ENCODE results near the gene CGREF1.

CGREF1 gene

GRCh38 chr2:27109083-27109482 lies 9.8 kb downstream of the CGREF1 start:
- no peak for DNase-seq

- DNase-seq: no peak
Measured at GRCh38 chr2:27108221-27108620, 10.7 kb downstream of the CGREF1 start.

- DNase-seq: no peak
Measured at GRCh38 chr2:27105981-27106380, 12.9 kb downstream of the CGREF1 start.

GRCh38 chr2:27102329-27102728 lies 16.6 kb downstream of the CGREF1 start:
- DNase-seq: no peak

GRCh38 chr2:27100036-27100435 lies 18.9 kb downstream of the CGREF1 start:
- DNase-seq: no peak

GRCh38 chr2:27099334-27099955 lies 19.5 kb downstream of the CGREF1 start:
- no peak for DNase-seq

GRCh38 chr2:27097341-27097740 lies 21.6 kb downstream of the CGREF1 start:
- no peak for DNase-seq

- DNase-seq: no peak
Measured at GRCh38 chr2:27096748-27097297, 22.1 kb downstream of the CGREF1 start.

- no peak for DNase-seq
Measured at GRCh38 chr2:27095745-27096651, 22.9 kb downstream of the CGREF1 start.

- no peak for DNase-seq
Measured at GRCh38 chr2:27095427-27095744, 23.5 kb downstream of the CGREF1 start.

- no peak for DNase-seq
Measured at GRCh38 chr2:27094353-27094984, 24.5 kb downstream of the CGREF1 start.

GRCh38 chr2:27093430-27094352 lies 25.2 kb downstream of the CGREF1 start:
- no peak for DNase-seq

- DNase-seq: no peak
Measured at GRCh38 chr2:27092696-27093429, 26.1 kb downstream of the CGREF1 start.

- no peak for DNase-seq
Measured at GRCh38 chr2:27091746-27092695, 26.9 kb downstream of the CGREF1 start.

GRCh38 chr2:27089111-27089954 lies 29.6 kb downstream of the CGREF1 start:
- DNase-seq: no peak

- no peak for DNase-seq
Measured at GRCh38 chr2:27088634-27089033, 30.3 kb downstream of the CGREF1 start.

GRCh38 chr2:27087823-27088410 lies 31.0 kb downstream of the CGREF1 start:
- DNase-seq: no peak

GRCh38 chr2:27086724-27087593 lies 32.0 kb downstream of the CGREF1 start, which contains the start of gene KHK:
TSS of gene KHK (plus strand) at chr2:27086772. CDS start at chr2:27087260, 488 bp downstream.
- peak; percentile 56 for DNase-seq
